Measurements from ENCODE around the gene ETV6. TPM values are rescaled to one million over a fixed set of nuclear protein-coding genes. Genes with fewer than 3 reads are reported as not detected.

The ETV6 gene
- total RNA-seq, 3 donors from 2014 or later = 17.8 to 58.7 (median 45.2) TPM

DNA sequence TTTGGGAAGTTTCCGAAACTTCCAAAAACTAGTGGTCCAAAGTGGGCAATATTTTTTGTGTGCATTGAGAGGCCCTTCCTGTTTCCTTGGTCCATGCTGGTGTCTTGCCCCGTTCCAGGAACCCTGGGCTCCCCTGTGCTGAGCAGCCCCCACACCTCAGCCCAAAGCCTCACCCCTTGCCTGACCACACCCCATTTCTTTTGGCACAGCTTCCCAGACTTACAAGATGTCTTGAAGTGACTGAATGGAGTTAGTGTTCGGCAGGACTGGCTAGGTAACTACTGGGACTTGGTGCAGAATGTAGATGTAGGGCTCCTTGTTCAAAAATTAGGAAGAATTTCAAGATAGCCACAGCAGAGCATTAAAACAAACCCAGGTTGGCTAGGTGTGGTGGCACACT is 68.6 kb downstream of the ETV6 start:
- intact Hi-C loops (cut with DNase I; ENCODE audit: low total_unique reads) = no loop called here

DNA sequence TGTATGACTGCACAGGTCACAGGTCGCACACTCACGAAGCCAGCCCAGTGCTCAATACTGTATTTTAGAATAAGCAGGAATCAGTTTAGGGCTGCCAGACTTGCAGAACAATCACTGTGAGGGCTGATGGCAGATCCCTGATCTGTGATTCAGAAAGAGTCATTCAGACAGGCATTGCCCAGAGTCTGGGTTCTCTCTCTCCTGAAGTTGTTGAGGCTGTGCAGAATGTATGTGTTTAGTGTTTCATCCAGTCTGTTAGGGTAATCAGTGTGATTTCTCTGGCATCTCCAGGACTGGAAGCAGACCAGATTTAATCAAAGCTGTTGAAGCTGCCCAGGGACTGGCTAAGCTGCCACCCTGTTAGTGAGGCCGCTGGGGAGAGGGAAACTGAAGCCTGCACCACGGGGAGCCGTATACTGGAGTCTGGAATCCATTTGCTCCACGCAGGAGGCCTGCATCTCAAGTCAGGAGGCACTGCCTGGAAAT is 69.3 kb downstream of the ETV6 start:
- H3K9me3 ChIP-seq = no peaks in the 10 kb centered on the region
- no peak overlapping the region for H3K4me3 ChIP-seq
- intact Hi-C loops (cut with DNase I; ENCODE audit: low total_unique reads) = no loop called here
- no peaks in the 10 kb centered on the region for H3K27me3 ChIP-seq
- TF ChIP-seq CTCF (IDR thresholded peaks at IDR 0.05) (no peak), POLR2A (IDR thresholded peaks at IDR 0.05) (no peak), POLR2AphosphoS5 (IDR thresholded peaks at IDR 0.05) (no peak)
- H3K36me3 ChIP-seq = no peaks in the 10 kb centered on the region
- no peak for DNase-seq (ENCODE audit: low spot score in 2 of 2)
- peak overlapping the region; percentile 41 to 70 for H3K27ac ChIP-seq
- peaks cover 5 to 15% of the 10 kb centered on the region in 2 donors for H3K4me1 ChIP-seq

More for the DNA sequence above, 68.6 kb downstream of the ETV6 start:
- Histone ChIP-seq H3K4me3 (no peak overlapping the region), H3K4me1 (peaks cover 5 to 14% of the 10 kb centered on the region in 2 donors), H3K36me3 (no peaks in the 10 kb centered on the region), H3K27me3 (no peaks in the 10 kb centered on the region), H3K9me3 (no peaks in the 10 kb centered on the region), H3K27ac (peak overlapping the region; percentile 16 to 70)
- TF ChIP-seq POLR2AphosphoS5 (IDR thresholded peaks at IDR 0.05) (no peak), CTCF (IDR thresholded peaks at IDR 0.05) (no peak), POLR2A (IDR thresholded peaks at IDR 0.05) (no peak)
- DNase-seq (ENCODE audit: low spot score in 2 of 2) = no peak

GRCh38 chr12:11719678-11720099 is 70.2 kb downstream of the ETV6 start:
- Histone ChIP-seq H3K4me1 (peaks cover 5 to 23% of the 10 kb centered on the region in 2 donors), H3K4me3 (peak overlapping the region in 1 of 3 donors; percentile 16), H3K9me3 (no peaks in the 10 kb centered on the region), H3K36me3 (no peaks in the 10 kb centered on the region), H3K27ac (peak overlapping the region; percentile 41 to 70), H3K27me3 (no peaks in the 10 kb centered on the region)
- no peak for TF ChIP-seq CTCF (IDR thresholded peaks at IDR 0.05)
- no peak for TF ChIP-seq POLR2AphosphoS5 (IDR thresholded peaks at IDR 0.05)
- TF ChIP-seq POLR2A (IDR thresholded peaks at IDR 0.05) = no peak
- DNase-seq (ENCODE audit: low spot score in 2 of 2) = peak in 1 of 2 donors; percentile 71
- intact Hi-C loops (cut with DNase I; ENCODE audit: low total_unique reads) = loop anchor here (10.0 kb wide), 1 partner anchor 65 kb away; no protein-coding TSS in a partner anchor

- no peak for DNase-seq (ENCODE audit: low spot score in 2 of 2)
- no peaks in the 10 kb centered on the region for H3K36me3 ChIP-seq
- H3K4me1 ChIP-seq = peaks cover 5 to 31% of the 10 kb centered on the region in 2 donors
- no peaks in the 10 kb centered on the region for H3K9me3 ChIP-seq
- H3K27me3 ChIP-seq = no peaks in the 10 kb centered on the region
- peak overlapping the region in 1 of 2 donors; percentile 88 for H3K27ac ChIP-seq
- no peak overlapping the region for H3K4me3 ChIP-seq
- intact Hi-C loops (cut with DNase I; ENCODE audit: low total_unique reads) = loop anchor here (10.0 kb wide), 1 partner anchor 67 kb away; no protein-coding TSS in a partner anchor
- TF ChIP-seq POLR2A (IDR thresholded peaks at IDR 0.05) (no peak), POLR2AphosphoS5 (IDR thresholded peaks at IDR 0.05) (no peak), CTCF (IDR thresholded peaks at IDR 0.05) (no peak)
Observed at GRCh38 chr12:11722071-11722470, 72.6 kb downstream of the ETV6 start.

DNA sequence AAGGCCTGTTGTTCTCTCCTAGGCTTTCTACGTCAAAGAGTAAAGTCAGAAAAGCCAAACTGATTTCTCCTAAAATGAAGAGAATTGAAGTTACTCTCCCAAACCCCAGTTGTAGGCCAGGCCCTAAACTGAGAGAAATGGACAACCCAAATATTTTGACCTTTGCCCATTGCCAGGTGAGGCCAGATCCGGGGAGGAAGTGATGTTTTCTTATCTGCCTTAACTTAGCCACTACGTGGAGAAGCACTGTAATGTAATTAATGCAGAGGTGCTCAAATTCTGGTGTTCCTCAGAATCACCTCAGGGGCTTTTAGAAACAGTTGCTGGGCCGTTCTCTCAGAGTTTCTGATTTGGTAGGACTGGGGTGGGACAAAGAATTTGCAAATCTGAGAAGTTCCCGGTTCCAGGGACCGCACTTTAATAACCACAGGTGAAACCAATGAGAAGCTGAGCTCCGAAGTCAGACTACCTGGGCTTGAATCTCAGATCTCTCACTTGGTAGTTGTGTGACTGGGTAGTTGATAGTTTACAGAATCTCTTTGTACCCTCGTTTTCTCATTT is 73.2 kb downstream of the ETV6 start:
- intact Hi-C loops (cut with DNase I; ENCODE audit: low total_unique reads) = loop anchor here (10.0 kb wide), 1 partner anchor 68 kb away; no protein-coding TSS in a partner anchor
- TF ChIP-seq POLR2AphosphoS5 (IDR thresholded peaks at IDR 0.05) = no peak
- TF ChIP-seq POLR2A (IDR thresholded peaks at IDR 0.05) = no peak
- TF ChIP-seq CTCF (IDR thresholded peaks at IDR 0.05) = no peak
- H3K27ac ChIP-seq = peak overlapping the region in 1 of 2 donors; percentile 88
- no peak for DNase-seq (ENCODE audit: low spot score in 2 of 2)
- no peaks in the 10 kb centered on the region for H3K36me3 ChIP-seq
- no peak overlapping the region for H3K4me3 ChIP-seq
- H3K4me1 ChIP-seq = peaks cover 5 to 31% of the 10 kb centered on the region in 2 donors
- H3K27me3 ChIP-seq = no peaks in the 10 kb centered on the region
- no peaks in the 10 kb centered on the region for H3K9me3 ChIP-seq
